HCT116 (cell line): ENCODE measurements around the gene VSNL1. TPM values are rescaled to one million over a fixed set of nuclear protein-coding genes. Genes with fewer than 3 reads are reported as not detected.

ENCODE experiments used
- ATAC-seq: fragments of 200-7000 bp; cut with Tn5 transposase; 2 replicates; pipeline ENCODE4 v1.9.1; 2020; ENCODE audit warnings: mild to moderate bottlenecking, moderate library complexity
- BruUV-seq: library from RNA; stranded (reverse); fragments of 400-500 nt; replicated peaks from 2 replicates; lab custom pipeline; 2021; lab: Mats Ljungman, UMichigan
- CTCF ChIA-PET: fragments of 300-600 bp; sonication (Branson Sonifier 250); formaldehyde crosslinking; loops from one replicate; lab custom pipeline; 2021; ENCODE audit warnings: antibody characterized with exemption; lab: Charles Lee
- POLR2A ChIA-PET: fragments of 300-600, 350-600 bp; sonication (Branson Sonifier 250); formaldehyde crosslinking; loops from one replicate; lab custom pipeline; 2021; ENCODE audit warnings: antibody characterized with exemption; lab: Charles Lee
- RAD21 ChIA-PET, 2 experiments: fragments of 300-600 bp; sonication (Branson Sonifier 250); formaldehyde crosslinking; loops; one replicate each; lab custom pipeline; 2023; ENCODE audit warnings: low total read pairs in 2 of 2; ENCODE audit not compliant: uncharacterized antibody in 2 of 2, unreplicated experiment in 2 of 2, low non-redundant PET in 1 of 2; lab: Charles Lee
- DNase-seq: peaks from one replicate; pipeline ENCODE4 v3.0.0-alpha.2; 2010; ENCODE audit warnings: low read depth, low spot score
- H2AFZ ChIP-seq: fragments of 200-600 bp; shearing (Covaris generic), sonication (generic); 2 replicates; pipeline ENCODE4 v1.6.1; 2017; ENCODE audit warnings: low read depth, mixed run types, mixed read lengths, antibody characterized with exemption, low read length; ENCODE audit not compliant: poor library complexity, severe bottlenecking
- H3K27ac ChIP-seq: 2 replicates; pipeline ENCODE4 v1.5.1; 2012; ENCODE audit warnings: low read depth, low read length
- H3K27me3 ChIP-seq: fragments of 200-600 bp; sonication (generic); 2 replicates; pipeline ENCODE4 v1.6.1; 2016; ENCODE audit warnings: mixed run types, low read length, mixed read lengths; ENCODE audit not compliant: insufficient read depth
- H3K36me3 ChIP-seq, 2 experiments: fragments of 200-500 bp in 1 of 2; fragments of 200-600 bp in 1 of 2; sonication (Bioruptor generic) in 1 of 2; sonication (generic) in 1 of 2; 2 replicates each; pipeline versions ENCODE4 v1.5.1 to v1.6.1; 2014 to 2016; ENCODE audit warnings: low read length in 2 of 2, inconsistent platforms in 1 of 2, mixed read lengths in 1 of 2, mixed run types in 1 of 2; ENCODE audit not compliant: insufficient read depth in 2 of 2, control insufficient read depth in 1 of 2
- H3K4me1 ChIP-seq, 2 experiments: fragments of 200-600 bp in 1 of 2; sonication (generic) in 1 of 2; 2 replicates each; pipeline versions ENCODE4 v1.5.1 to v1.6.1; 2012 to 2017; ENCODE audit warnings: low read length in 2 of 2, inconsistent platforms in 1 of 2, mild to moderate bottlenecking in 1 of 2, mixed read lengths in 1 of 2, mixed run types in 1 of 2, moderate library complexity in 1 of 2; ENCODE audit not compliant: insufficient read depth in 2 of 2, control insufficient read depth in 1 of 2
- H3K4me2 ChIP-seq: fragments of 200-600 bp; sonication (generic); 2 replicates; pipeline ENCODE4 v1.6.1; 2017; ENCODE audit warnings: mixed run types, low read length, mixed read lengths
- H3K4me3 ChIP-seq, 2 experiments: fragments of 200-600 bp in 1 of 2; sonication (generic) in 1 of 2; replicated peaks in 1 of 2; 2 replicates each; pipeline ENCODE4 v1.5.1; 2011 to 2016; ENCODE audit warnings: low read length in 2 of 2, control low read depth in 1 of 2, low read depth in 1 of 2, mild to moderate bottlenecking in 1 of 2, mixed read lengths in 1 of 2, mixed run types in 1 of 2
- H3K79me2 ChIP-seq: fragments of 200-600 bp; sonication (generic); 2 replicates; pipeline ENCODE4 v1.6.1; 2017; ENCODE audit warnings: mild to moderate bottlenecking, mixed run types, low read length, moderate library complexity, mixed read lengths; ENCODE audit not compliant: insufficient read depth
- H3K9ac ChIP-seq: fragments of 200-600 bp; sonication (generic); 2 replicates; pipeline ENCODE4 v1.6.1; 2016; ENCODE audit warnings: low read length, mixed read lengths
- H3K9me2 ChIP-seq: fragments of 200-600 bp; sonication (generic), shearing (Covaris generic); 2 replicates; pipeline ENCODE4 v1.6.1; 2017; ENCODE audit warnings: mixed run types, mild to moderate bottlenecking, moderate library complexity; ENCODE audit not compliant: insufficient read depth
- H3K9me3 ChIP-seq, 2 experiments: fragments of 200-500 bp in 1 of 2; fragments of 200-600 bp in 1 of 2; sonication (Bioruptor generic) in 1 of 2; sonication (generic) in 1 of 2; 2 replicates each; pipeline ENCODE4 v1.6.1; 2014 to 2017; ENCODE audit warnings: low read length in 2 of 2, mixed read lengths in 2 of 2, inconsistent platforms in 1 of 2, low read depth in 1 of 2, mild to moderate bottlenecking in 1 of 2, mixed run types in 1 of 2, moderate library complexity in 1 of 2; ENCODE audit not compliant: control insufficient read depth in 1 of 2, insufficient read depth in 1 of 2
- H4K20me1 ChIP-seq: fragments of 200-600 bp; sonication (generic), shearing (Covaris generic); 2 replicates; pipeline ENCODE4 v1.6.1; 2017; ENCODE audit warnings: mixed run types, mild to moderate bottlenecking, moderate library complexity; ENCODE audit not compliant: insufficient read depth
- CBX3 ChIP-seq: IDR thresholded peaks from 2 replicates; pipeline ENCODE4 v1.6.1; 2012; ENCODE audit warnings: low read depth
- EGR1 ChIP-seq: IDR thresholded peaks from 2 replicates; pipeline ENCODE4 v1.6.1; 2012; ENCODE audit warnings: low read depth
- POLR2A ChIP-seq: IDR thresholded peaks from 2 replicates; pipeline ENCODE4 v1.7.0; 2011; ENCODE audit warnings: borderline replicate concordance; ENCODE audit not compliant: insufficient read depth, insufficient read length; ENCODE audit errors: extremely low read depth
- intact Hi-C: fragments of 100-400 bp; cut with micrococcal nuclease; formaldehyde crosslinking; loops from 2 replicates; pipeline ENCODE4 v1.10.0; 2022
- total RNA-seq: library from RNA; stranded (reverse); gene quantifications from one replicate; pipeline ENCODE4 v1.2.1, GENCODE V29; 2021; ENCODE audit not compliant: unreplicated experiment
- TF ChIP-seq, protein P1 (sequence below): IDR thresholded peaks from 2 replicates; pipeline ENCODE4 v1.6.1; 2012; ENCODE audit warnings: low read depth
- TF ChIP-seq, protein P2 (sequence below), 3 experiments: fragments of 200-600 bp in 1 of 3; sonication (generic) in 1 of 3; IDR thresholded peaks in 2 of 3; conservative IDR thresholded peaks in 1 of 3; 2 replicates each; pipeline ENCODE4 v1.5.1; 2012 to 2017; ENCODE audit warnings: low read depth in 2 of 3, low read length in 2 of 3, antibody characterized with exemption in 1 of 3, borderline replicate concordance in 1 of 3, control low read depth in 1 of 3, mild to moderate bottlenecking in 1 of 3, mixed read lengths in 1 of 3, mixed run types in 1 of 3, moderate library complexity in 1 of 3; ENCODE audit not compliant: insufficient read depth in 1 of 3
- TF ChIP-seq, protein P3 (sequence below): IDR thresholded peaks from 2 replicates; pipeline ENCODE4 v1.6.1; 2012

VSNL1 gene
- total RNA-seq, 1 experiment from 2014 or later: 4.6 TPM

DNA sequence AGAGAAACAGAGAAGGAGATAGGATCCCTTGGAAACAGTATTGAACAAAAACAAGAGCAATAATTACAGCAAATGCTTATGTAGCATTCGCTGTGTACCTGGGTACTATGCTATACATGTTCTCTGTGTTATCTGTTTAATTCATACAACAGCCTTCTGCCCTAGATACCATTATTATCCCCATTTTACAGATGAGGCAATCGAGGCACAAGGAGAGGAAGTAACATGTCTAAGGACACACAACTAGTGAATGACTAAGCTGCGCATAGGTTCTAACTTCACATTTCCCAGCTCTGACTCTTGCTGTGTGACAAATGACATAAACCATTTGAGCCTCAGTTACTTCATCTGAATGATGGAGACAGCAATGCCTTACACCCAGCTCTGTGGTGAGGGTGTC, 70.5 kb downstream of the VSNL1 start:
- no peaks in the 10 kb centered on the region for H3K9me3 ChIP-seq
- TF ChIP-seq, protein P1, sequence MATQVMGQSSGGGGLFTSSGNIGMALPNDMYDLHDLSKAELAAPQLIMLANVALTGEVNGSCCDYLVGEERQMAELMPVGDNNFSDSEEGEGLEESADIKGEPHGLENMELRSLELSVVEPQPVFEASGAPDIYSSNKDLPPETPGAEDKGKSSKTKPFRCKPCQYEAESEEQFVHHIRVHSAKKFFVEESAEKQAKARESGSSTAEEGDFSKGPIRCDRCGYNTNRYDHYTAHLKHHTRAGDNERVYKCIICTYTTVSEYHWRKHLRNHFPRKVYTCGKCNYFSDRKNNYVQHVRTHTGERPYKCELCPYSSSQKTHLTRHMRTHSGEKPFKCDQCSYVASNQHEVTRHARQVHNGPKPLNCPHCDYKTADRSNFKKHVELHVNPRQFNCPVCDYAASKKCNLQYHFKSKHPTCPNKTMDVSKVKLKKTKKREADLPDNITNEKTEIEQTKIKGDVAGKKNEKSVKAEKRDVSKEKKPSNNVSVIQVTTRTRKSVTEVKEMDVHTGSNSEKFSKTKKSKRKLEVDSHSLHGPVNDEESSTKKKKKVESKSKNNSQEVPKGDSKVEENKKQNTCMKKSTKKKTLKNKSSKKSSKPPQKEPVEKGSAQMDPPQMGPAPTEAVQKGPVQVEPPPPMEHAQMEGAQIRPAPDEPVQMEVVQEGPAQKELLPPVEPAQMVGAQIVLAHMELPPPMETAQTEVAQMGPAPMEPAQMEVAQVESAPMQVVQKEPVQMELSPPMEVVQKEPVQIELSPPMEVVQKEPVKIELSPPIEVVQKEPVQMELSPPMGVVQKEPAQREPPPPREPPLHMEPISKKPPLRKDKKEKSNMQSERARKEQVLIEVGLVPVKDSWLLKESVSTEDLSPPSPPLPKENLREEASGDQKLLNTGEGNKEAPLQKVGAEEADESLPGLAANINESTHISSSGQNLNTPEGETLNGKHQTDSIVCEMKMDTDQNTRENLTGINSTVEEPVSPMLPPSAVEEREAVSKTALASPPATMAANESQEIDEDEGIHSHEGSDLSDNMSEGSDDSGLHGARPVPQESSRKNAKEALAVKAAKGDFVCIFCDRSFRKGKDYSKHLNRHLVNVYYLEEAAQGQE: no peak
- TF ChIP-seq, protein P2, sequence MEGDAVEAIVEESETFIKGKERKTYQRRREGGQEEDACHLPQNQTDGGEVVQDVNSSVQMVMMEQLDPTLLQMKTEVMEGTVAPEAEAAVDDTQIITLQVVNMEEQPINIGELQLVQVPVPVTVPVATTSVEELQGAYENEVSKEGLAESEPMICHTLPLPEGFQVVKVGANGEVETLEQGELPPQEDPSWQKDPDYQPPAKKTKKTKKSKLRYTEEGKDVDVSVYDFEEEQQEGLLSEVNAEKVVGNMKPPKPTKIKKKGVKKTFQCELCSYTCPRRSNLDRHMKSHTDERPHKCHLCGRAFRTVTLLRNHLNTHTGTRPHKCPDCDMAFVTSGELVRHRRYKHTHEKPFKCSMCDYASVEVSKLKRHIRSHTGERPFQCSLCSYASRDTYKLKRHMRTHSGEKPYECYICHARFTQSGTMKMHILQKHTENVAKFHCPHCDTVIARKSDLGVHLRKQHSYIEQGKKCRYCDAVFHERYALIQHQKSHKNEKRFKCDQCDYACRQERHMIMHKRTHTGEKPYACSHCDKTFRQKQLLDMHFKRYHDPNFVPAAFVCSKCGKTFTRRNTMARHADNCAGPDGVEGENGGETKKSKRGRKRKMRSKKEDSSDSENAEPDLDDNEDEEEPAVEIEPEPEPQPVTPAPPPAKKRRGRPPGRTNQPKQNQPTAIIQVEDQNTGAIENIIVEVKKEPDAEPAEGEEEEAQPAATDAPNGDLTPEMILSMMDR (IDR thresholded peaks at IDR 0.05 in 2 of 3, conservative IDR thresholded peaks at IDR 0.05 in 1 of 3; ENCODE audit: borderline replicate concordance in 1 of 3, insufficient read depth in 1 of 3, low read depth in 2 of 3, low read length in 2 of 3): no peak
- TF ChIP-seq EGR1 (no peak), CBX3 (no peak), POLR2A (no peak)
- TF ChIP-seq, protein P3, sequence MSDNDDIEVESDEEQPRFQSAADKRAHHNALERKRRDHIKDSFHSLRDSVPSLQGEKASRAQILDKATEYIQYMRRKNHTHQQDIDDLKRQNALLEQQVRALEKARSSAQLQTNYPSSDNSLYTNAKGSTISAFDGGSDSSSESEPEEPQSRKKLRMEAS: no peak
- ChIA-PET POLR2A (no interaction called here), RAD21 (no interaction called here), CTCF (interaction anchor here (0.5 kb wide), 1 partner anchor 141 kb away, joined by 3 read pairs; no protein-coding TSS in a partner anchor)
- intact Hi-C loops: no loop called here
- no peaks in the 10 kb centered on the region for H3K27me3 ChIP-seq
- H3K4me2 ChIP-seq: no peak overlapping the region
- no TSS peak for BruUV-seq
- H2AFZ ChIP-seq: no peak overlapping the region
- H3K4me1 ChIP-seq: peaks cover 0 to 29% of the 10 kb centered on the region in 2 experiments; a peak in 2 of 4 replicates
- H3K79me2 ChIP-seq: no peaks in the 10 kb centered on the region
- H3K36me3 ChIP-seq: no peaks in the 10 kb centered on the region
- no peaks in the 10 kb centered on the region for H3K9me2 ChIP-seq
- H4K20me1 ChIP-seq: no peaks in the 10 kb centered on the region
- no peak overlapping the region for H3K9ac ChIP-seq
- H3K4me3 ChIP-seq: no peak overlapping the region
- DNase-seq: no peak
- no peak overlapping the region for H3K27ac ChIP-seq
- ATAC-seq: no peak
